K562 (cell line): ENCODE results near the gene PACS2. TPM values are rescaled to one million over a fixed set of nuclear protein-coding genes. Genes with fewer than 3 reads are reported as not detected.

Experiments used
- ATAC-seq: fragments of 200-7000 bp; cut with Tn5 transposase; 3 replicates; pipeline ENCODE4 v1.9.1; 2020; ENCODE audit warnings: moderate library complexity
- BruUV-seq: library from RNA; stranded (reverse); fragments of 400-500 nt; replicated peaks from 2 replicates; lab custom pipeline; 2021; lab: Mats Ljungman, UMichigan
- CTCF ChIA-PET: fragments of 300-600 bp; formaldehyde crosslinking; extraction: SDS; loops from one replicate; lab custom pipeline; 2021; ENCODE audit warnings: low intra/inter-chr PET ratio; lab: Yijun Ruan, JAX
- POLR2A ChIA-PET: fragments of 300-600, 350-650 bp; sonication (Branson Sonifier 250); formaldehyde crosslinking; extraction: SDS; loops from one replicate; lab custom pipeline; 2021; ENCODE audit warnings: antibody characterized with exemption, inconsistent platforms; lab: Yijun Ruan, JAX
- DNase-seq, 4 experiments: peaks; one replicate each; pipeline versions ENCODE4 v3.0.0 to v3.0.0-alpha.2; 2011 to 2018; ENCODE audit warnings: low spot score in 3 of 4, mixed read lengths in 3 of 4; ENCODE audit errors: extremely low read depth in 1 of 4
- FAIRE-seq: peaks from 2 replicates; lab custom pipeline; 2011; peaks lifted over from hg19 to GRCh38; lab: Jason Lieb, UNC
- H2AFZ ChIP-seq: 2 replicates; pipeline ENCODE4 v1.6.0; 2011; ENCODE audit warnings: low read depth, low read length, control low read depth, inconsistent platforms
- H3K27ac ChIP-seq: fragments of 200-600 bp; 3 replicates; pipeline ENCODE4 v1.8.0; 2011; ENCODE audit warnings: low read depth, mild to moderate bottlenecking, control low read depth, inconsistent platforms, low read length, moderate library complexity, mixed read lengths; ENCODE audit errors: extremely low read depth
- H3K27me3 ChIP-seq, 2 experiments: fragments of 300-600 bp in 1 of 2; 2 replicates in 1 of 2; 3 replicates in 1 of 2; pipeline versions ENCODE4 v1.6.0 to v1.8.0; 2011; ENCODE audit warnings: inconsistent platforms in 2 of 2, low read length in 2 of 2, mild to moderate bottlenecking in 1 of 2, mixed read lengths in 1 of 2, moderate library complexity in 1 of 2; ENCODE audit not compliant: control insufficient read depth in 2 of 2, insufficient read depth in 2 of 2
- H3K36me3 ChIP-seq: fragments of 300-600 bp; 3 replicates; pipeline ENCODE4 v1.8.0; 2011; ENCODE audit warnings: mild to moderate bottlenecking, low read length, inconsistent platforms; ENCODE audit not compliant: control insufficient read depth, insufficient read depth
- H3K4me1 ChIP-seq, 2 experiments: fragments of 200-600 bp in 1 of 2; replicated peaks in 1 of 2; 2 replicates in 1 of 2; 3 replicates in 1 of 2; pipeline versions ENCODE4 v1.5.1 to v1.8.0; 2011; ENCODE audit warnings: inconsistent platforms in 2 of 2, low read length in 2 of 2, mild to moderate bottlenecking in 1 of 2, mixed read lengths in 1 of 2, moderate library complexity in 1 of 2; ENCODE audit not compliant: control insufficient read depth in 2 of 2, insufficient read depth in 2 of 2
- H3K4me2 ChIP-seq: 2 replicates; pipeline ENCODE4 v1.6.1; 2011; ENCODE audit warnings: low read length, control low read depth, inconsistent platforms, mixed read lengths; ENCODE audit not compliant: insufficient read depth
- H3K4me3 ChIP-seq: fragments of 200-600 bp; sonication (generic), shearing (Covaris generic); 2 replicates; pipeline ENCODE4 v1.5.1; 2016; ENCODE audit warnings: control low read depth, inconsistent platforms
- H3K79me2 ChIP-seq: fragments of 200-600 bp; 3 replicates; pipeline ENCODE4 v1.8.0; 2011; ENCODE audit warnings: low read length, inconsistent platforms; ENCODE audit not compliant: control insufficient read depth, insufficient read depth
- H3K9ac ChIP-seq, 2 experiments: 2 replicates each; pipeline versions ENCODE4 v1.6.0 to v1.6.1; 2011; ENCODE audit warnings: low read depth in 2 of 2, low read length in 2 of 2, control low read depth in 1 of 2, inconsistent platforms in 1 of 2, mild to moderate bottlenecking in 1 of 2, mixed read lengths in 1 of 2; ENCODE audit not compliant: insufficient read depth in 1 of 2
- H3K9me1 ChIP-seq: one replicate; pipeline ENCODE4 v1.6.0; 2011; ENCODE audit warnings: inconsistent platforms, mild to moderate bottlenecking, low read length, moderate library complexity; ENCODE audit not compliant: control insufficient read depth, insufficient read depth
- H3K9me3 ChIP-seq: replicated peaks from 2 replicates; pipeline ENCODE4 v1.5.1; 2011; ENCODE audit warnings: low read depth, low read length, inconsistent platforms; ENCODE audit not compliant: control insufficient read depth, insufficient read depth
- H4K20me1 ChIP-seq: replicated peaks from 2 replicates; pipeline ENCODE4 v1.6.1; 2011; ENCODE audit warnings: low read length, inconsistent platforms, mixed read lengths; ENCODE audit not compliant: control insufficient read depth, insufficient read depth
- ARID1B ChIP-seq: fragments of 450-650 bp; IDR thresholded peaks from 2 replicates; pipeline ENCODE4 v1.6.1; 2016; ENCODE audit warnings: antibody characterized with exemption, mild to moderate bottlenecking, inconsistent platforms
- ARID4B ChIP-seq: sonication (generic); formaldehyde crosslinking; IDR thresholded peaks from 2 replicates; pipeline ENCODE4 v1.8.0; 2022; ENCODE audit warnings: mild to moderate bottlenecking, missing genetic modification reagents
- ETV5 ChIP-seq: sonication (generic); formaldehyde crosslinking; IDR thresholded peaks from 2 replicates; pipeline ENCODE4 v1.4.0; 2020; ENCODE audit warnings: low read depth, mild to moderate bottlenecking, missing genetic modification reagents
- FIP1L1 ChIP-seq: fragments of 200-400 bp; formaldehyde crosslinking; IDR thresholded peaks from 2 replicates; pipeline ENCODE4 v1.6.1; 2018; ENCODE audit warnings: mild to moderate bottlenecking, low read depth, low read length; ENCODE audit not compliant: poor library complexity, severe bottlenecking
- GATA2 ChIP-seq: sonication (generic); formaldehyde crosslinking; IDR thresholded peaks from 2 replicates; pipeline ENCODE4 v1.4.0; 2020; ENCODE audit warnings: mild to moderate bottlenecking, missing genetic modification reagents
- HDAC1 ChIP-seq, 2 experiments: fragments of 450-650 bp; IDR thresholded peaks; 2 replicates each; pipeline ENCODE4 v1.6.1; 2016 to 2017; ENCODE audit warnings: inconsistent platforms in 1 of 2, mild to moderate bottlenecking in 1 of 2, moderate library complexity in 1 of 2
- KAT7 ChIP-seq: sonication (generic); formaldehyde crosslinking; IDR thresholded peaks from 2 replicates; pipeline ENCODE4 v1.8.0; 2022; ENCODE audit warnings: missing genetic modification reagents, mild to moderate bottlenecking, borderline replicate concordance
- KDM1A ChIP-seq, 2 experiments: fragments of 450-650 bp; IDR thresholded peaks; 2 replicates each; pipeline ENCODE4 v1.6.1; 2016; ENCODE audit warnings: mild to moderate bottlenecking in 2 of 2
- NFIC ChIP-seq: fragments of 450-650 bp; IDR thresholded peaks from 2 replicates; pipeline ENCODE4 v1.6.1; 2017; ENCODE audit warnings: mild to moderate bottlenecking, inconsistent platforms
- PCBP2 ChIP-seq: fragments of 200-400 bp; formaldehyde crosslinking; IDR thresholded peaks from 2 replicates; pipeline ENCODE4 v1.6.1; 2018; ENCODE audit warnings: low read length, low read depth, mild to moderate bottlenecking, moderate library complexity; ENCODE audit not compliant: poor library complexity, severe bottlenecking
- PHB2 ChIP-seq: fragments of 450-650 bp; IDR thresholded peaks from 2 replicates; pipeline ENCODE4 v1.6.1; 2017; ENCODE audit warnings: low read depth
- SAFB ChIP-seq: fragments of 200-400 bp; formaldehyde crosslinking; IDR thresholded peaks from 2 replicates; pipeline ENCODE4 v1.6.1; 2017; ENCODE audit warnings: low read depth, low read length, borderline replicate concordance
- TRIM28 ChIP-seq: fragments of 450-650 bp; IDR thresholded peaks from 2 replicates; pipeline ENCODE4 v1.6.1; 2017
- ZNF184 ChIP-seq: sonication (generic); formaldehyde crosslinking; IDR thresholded peaks from 2 replicates; pipeline ENCODE4 v1.5.0; 2020; ENCODE audit warnings: missing genetic modification reagents
- WGBS: fragments of 100-300 bp; shearing (Covaris generic); methylation state at CpG from one replicate; pipeline ENCODE4 v1.1.6; 2016; ENCODE audit warnings: low coverage, mixed read lengths; ENCODE audit not compliant: insufficient coverage; ENCODE audit errors: missing lambda C conversion rate; 5-methylcytosine and 5-hydroxymethylcytosine counted together
- in situ Hi-C: fragments of 300-500 bp; cut with MboI; formaldehyde crosslinking; loops from 4 replicates; pipeline ENCODE4 v1.15.0; 2018; ENCODE audit warnings: inconsistent platforms, mixed read lengths
- intact Hi-C: fragments of 100-400 bp; cut with micrococcal nuclease; formaldehyde crosslinking; loops from 2 replicates; pipeline ENCODE4 v1.14.2; 2022
- polyA plus RNA-seq, 8 experiments: library from polyadenylated mRNA; depleted of rRNA in 4 of 8; stranded (reverse) in 5 of 8; unstranded in 3 of 8; fragments of >200 nt; fragmentation: Nextera tagmentation in 2 of 8; fragmentation: Illumina TruSeq in 1 of 8; extraction: Ambion mirVana in 2 of 8; extraction: Trizol in 1 of 8; gene quantifications; 2 replicates each; pipeline versions ENCODE4 v1.2.1 to v1.2.3, GENCODE V29; 2011 to 2014; ENCODE audit warnings: inconsistent platforms in 1 of 8, missing spikeins in 1 of 8
- total RNA-seq, 7 experiments: library from RNA; depleted of rRNA in 6 of 7; stranded (reverse); fragments of >200 nt in 6 of 7; fragmentation: Illumina TruSeq in 2 of 7; extraction: Trizol in 2 of 7; gene quantifications; 2 replicates each; pipeline versions ENCODE4 v1.2.1 to v1.2.3, GENCODE V29; 2011 to 2021; ENCODE audit warnings: low replicate concordance in 1 of 7
- TF ChIP-seq, protein P1 (sequence below): sonication (generic); formaldehyde crosslinking; IDR thresholded peaks from 2 replicates; pipeline ENCODE4 v1.9.0; 2022; ENCODE audit warnings: mild to moderate bottlenecking, missing genetic modification reagents
- TF ChIP-seq, protein P2 (sequence below): sonication (generic); formaldehyde crosslinking; IDR thresholded peaks from 2 replicates; pipeline ENCODE4 v1.8.0; 2022; ENCODE audit warnings: mild to moderate bottlenecking, missing genetic modification reagents

The PACS2 gene
- total and polyA plus RNA-seq, 9 of the 15 experiments (the other 6 are each of a cell fraction or from before 2014, with no cell fraction given): 0.11 to 20.8 (median 9.9) TPM

GRCh38 chr14:105299654-105300541 is 14.7 kb upstream of the PACS2 start:
- intact Hi-C loops: loop anchor here (2.0 kb wide), 1 partner anchor 191 kb away; the partner anchor contains the start of gene TEDC1
- peaks cover 4 to 25% of the 10 kb centered on the region in 2 experiments; a peak in 4 of 5 replicates for H3K4me1 ChIP-seq
- peaks cover 1% of the 10 kb centered on the region; the same call in 1 of the 2 replicates for H4K20me1 ChIP-seq
- H3K36me3 ChIP-seq: no peaks in the 10 kb centered on the region
- WGBS: 13% methylated on average over 20 of the region's 54 CpGs
- no peaks in the 10 kb centered on the region for H3K9me1 ChIP-seq
- in situ Hi-C loops: no loop called here
- H3K27me3 ChIP-seq: no peaks in the 10 kb centered on the region
- CTCF ChIA-PET: no interaction called here
- H3K4me2 ChIP-seq: peak overlapping the region; percentile 90
- DNase-seq (no peak), FAIRE-seq (peak; percentile 55), ATAC-seq (peak; percentile 6)
- peaks cover 45% of the 10 kb centered on the region for H3K79me2 ChIP-seq
- peak overlapping the region; percentile 82 to 98 for H3K9ac ChIP-seq
- H3K9me3 ChIP-seq: peaks cover 2% of the 10 kb centered on the region; the same call in 1 of the 2 replicates
- POLR2A ChIA-PET: interaction anchor here (1.0 kb wide), 1 partner anchor 9 kb away, joined by 3 read pairs; no protein-coding TSS in a partner anchor
- H2AFZ ChIP-seq: peak overlapping the region; percentile 94
- no TSS peak for BruUV-seq
- H3K4me3 ChIP-seq: peak overlapping the region; percentile 83
- peak overlapping the region; percentile 91 for H3K27ac ChIP-seq
- TF ChIP-seq ARID1B: no peak
- TF ChIP-seq KAT7 (CRISPR knock-in tag): 0 out of 2 replicates have a peak, but pooled peaks have one; percentile 32
- TF ChIP-seq ARID4B: 0 out of 2 replicates have a peak, but pooled peaks have one; percentile 29
- TF ChIP-seq, protein P1, sequence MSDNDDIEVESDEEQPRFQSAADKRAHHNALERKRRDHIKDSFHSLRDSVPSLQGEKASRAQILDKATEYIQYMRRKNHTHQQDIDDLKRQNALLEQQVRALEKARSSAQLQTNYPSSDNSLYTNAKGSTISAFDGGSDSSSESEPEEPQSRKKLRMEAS (CRISPR knock-in tag): 0 out of 2 replicates have a peak, but pooled peaks have one; percentile 17
- TF ChIP-seq PHB2: no peak
- TF ChIP-seq NFIC: peak; percentile 14; the same call in 1 of the 2 replicates
- TF ChIP-seq, protein P2, sequence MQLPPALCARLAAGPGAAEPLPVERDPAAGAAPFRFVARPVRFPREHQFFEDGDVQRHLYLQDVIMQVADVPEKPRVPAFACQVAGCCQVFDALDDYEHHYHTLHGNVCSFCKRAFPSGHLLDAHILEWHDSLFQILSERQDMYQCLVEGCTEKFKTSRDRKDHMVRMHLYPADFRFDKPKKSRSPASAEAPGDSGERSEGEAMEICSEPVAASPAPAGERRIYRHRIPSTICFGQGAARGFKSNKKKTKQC (CRISPR knock-in tag): peak; percentile 56
- TF ChIP-seq PCBP2: no peak
- peak; percentile 79 for TF ChIP-seq SAFB
- TF ChIP-seq KDM1A (IDR thresholded peaks at IDR 0.05): peak; percentile 44 to 53; a peak in 3 of 4 replicates
- no peak for TF ChIP-seq GATA2
- TF ChIP-seq ZNF184 (CRISPR knock-in tag): peak; percentile 97
- peak; percentile 21 for TF ChIP-seq FIP1L1
- peak; percentile 16; the same call in 1 of the 2 replicates for TF ChIP-seq ETV5
- TF ChIP-seq HDAC1 (IDR thresholded peaks at IDR 0.05): 0 out of 4 replicates have a peak, but pooled peaks of 1 of the 2 experiments have one; percentile 21
- peak; percentile 68 for TF ChIP-seq TRIM28
